ENCODE measurements around the gene C3orf18.

Gene C3orf18

DNA sequence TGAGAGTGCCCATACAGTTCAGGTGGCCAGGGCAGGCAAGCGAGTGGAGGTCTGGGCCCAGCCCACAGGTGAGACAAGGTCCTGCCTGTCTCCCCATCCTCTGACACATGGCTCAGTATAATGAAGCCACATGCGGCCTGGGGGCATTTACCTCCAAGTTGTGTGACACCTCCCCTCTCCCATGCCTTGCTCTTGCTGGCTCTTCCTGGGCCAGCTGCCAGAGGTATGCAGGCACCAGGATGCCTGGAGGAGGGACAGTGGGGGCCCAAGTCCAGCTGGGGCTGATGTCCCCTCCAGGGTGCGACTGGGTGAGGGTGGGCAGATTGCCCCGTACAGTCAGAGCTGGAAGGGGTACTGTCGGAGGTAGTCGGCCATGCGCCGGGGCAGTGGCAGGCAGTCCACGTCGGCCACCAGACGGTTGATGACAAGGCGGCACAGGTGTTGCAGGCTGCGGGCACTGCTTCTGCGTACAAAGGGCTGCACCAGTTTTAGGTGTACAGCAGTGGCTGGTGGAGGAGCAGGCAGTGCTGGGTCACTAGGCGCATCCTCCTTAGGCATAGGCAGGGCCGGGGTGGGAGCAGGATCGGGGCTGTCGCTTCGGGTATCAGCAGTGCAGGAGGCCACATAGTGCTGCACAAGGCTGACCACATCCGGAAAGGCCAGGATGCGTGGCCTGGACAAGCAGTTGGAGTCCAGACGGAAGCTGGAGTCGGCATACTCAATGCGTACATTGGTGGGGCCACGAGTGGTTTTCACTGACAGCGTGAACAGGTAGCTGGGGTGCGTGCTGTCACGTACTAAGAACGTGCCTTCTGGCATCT is 39.9 kb upstream of the C3orf18 start:
- Histone ChIP-seq H3K36me3 (ENCODE audit: insufficient read depth, insufficient read length, low read length) (peaks cover 22% of the 10 kb centered on the region), H3K4me3 (ENCODE audit: insufficient read length, low read depth) (no peak overlapping the region), H3K27me3 (ENCODE audit: insufficient read depth, insufficient read length) (peaks cover 22% of the 10 kb centered on the region), H3K9me3 (ENCODE audit: insufficient read depth, low read length) (no peaks in the 10 kb centered on the region), H3K9ac (ENCODE audit: insufficient read length, low read depth) (no peak overlapping the region), H3K4me1 (ENCODE audit: insufficient read depth, insufficient read length) (peaks cover 12% of the 10 kb centered on the region)
- DNase-seq (ENCODE audit: low read depth, low spot score): no peak
- TF ChIP-seq YY1 (IDR thresholded peaks at IDR 0.05; ENCODE audit: insufficient read depth, insufficient read length) (no peak), SUZ12 (IDR thresholded peaks at IDR 0.05; ENCODE audit: extremely low read depth, insufficient read depth, insufficient read length) (no peak), ZNF274 (IDR thresholded peaks at IDR 0.05; ENCODE audit: low read depth, low read length) (no peak)

DNA sequence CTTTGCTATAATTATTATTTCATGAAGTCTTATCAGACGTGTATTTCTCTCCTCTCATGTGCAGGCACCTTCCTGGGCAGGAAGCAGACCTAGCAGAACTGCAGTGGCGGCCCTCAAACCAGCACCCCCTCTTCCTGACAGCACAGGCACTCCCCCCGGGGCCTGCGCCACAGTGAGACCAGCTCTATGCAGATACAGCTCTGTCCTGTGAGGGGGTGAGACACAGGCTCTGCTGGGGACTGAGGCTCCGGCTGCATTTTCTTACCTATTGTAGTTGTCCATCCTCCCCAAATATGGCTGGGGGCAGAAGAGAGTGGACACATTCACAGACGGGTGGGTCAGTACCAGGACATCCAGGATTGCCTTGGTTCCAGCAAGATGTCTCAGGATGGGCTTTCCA is 39.0 kb upstream of the C3orf18 start:
- H3K4me1 ChIP-seq (ENCODE audit: insufficient read depth, insufficient read length): peaks cover 19% of the 10 kb centered on the region

DNA sequence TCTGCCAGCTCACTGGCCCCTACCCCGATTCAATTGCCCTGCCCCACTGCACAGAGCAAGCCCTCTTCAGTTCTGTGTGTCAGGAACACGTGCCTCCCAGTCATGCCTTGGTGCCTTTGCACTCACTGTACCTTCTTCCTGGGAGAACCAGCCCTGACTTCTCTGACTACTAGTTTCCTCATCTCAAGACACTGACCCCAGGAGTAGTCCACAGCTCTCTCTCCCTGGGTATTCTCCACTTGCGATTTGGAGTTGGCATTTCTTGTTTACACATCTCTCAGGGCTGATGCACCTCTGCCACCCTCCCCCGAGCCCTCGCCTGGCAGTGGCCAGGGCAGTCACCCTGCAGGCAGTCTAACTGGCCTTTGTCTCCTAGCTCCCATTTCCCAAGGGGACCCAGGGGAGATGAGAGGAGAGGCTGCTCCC is 38.4 kb upstream of the C3orf18 start:
- peaks cover 21% of the 10 kb centered on the region for H3K4me1 ChIP-seq (ENCODE audit: insufficient read depth, insufficient read length)
- H3K4me3 ChIP-seq (ENCODE audit: insufficient read length, low read depth): no peak overlapping the region

More for the DNA sequence above, 39.0 kb upstream of the C3orf18 start:
- Histone ChIP-seq H3K9ac (ENCODE audit: insufficient read length, low read depth) (peak overlapping the region; percentile 13), H3K4me3 (ENCODE audit: insufficient read length, low read depth) (no peak overlapping the region), H3K27me3 (ENCODE audit: insufficient read depth, insufficient read length) (peaks cover 17% of the 10 kb centered on the region), H3K9me3 (ENCODE audit: insufficient read depth, low read length) (no peaks in the 10 kb centered on the region), H3K36me3 (ENCODE audit: insufficient read depth, insufficient read length, low read length) (peaks cover 22% of the 10 kb centered on the region)
- DNase-seq (ENCODE audit: low read depth, low spot score): no peak
- TF ChIP-seq SUZ12 (IDR thresholded peaks at IDR 0.05; ENCODE audit: extremely low read depth, insufficient read depth, insufficient read length): no peak
- no peak for TF ChIP-seq YY1 (IDR thresholded peaks at IDR 0.05; ENCODE audit: insufficient read depth, insufficient read length)
- TF ChIP-seq ZNF274 (IDR thresholded peaks at IDR 0.05; ENCODE audit: low read depth, low read length): no peak

DNA sequence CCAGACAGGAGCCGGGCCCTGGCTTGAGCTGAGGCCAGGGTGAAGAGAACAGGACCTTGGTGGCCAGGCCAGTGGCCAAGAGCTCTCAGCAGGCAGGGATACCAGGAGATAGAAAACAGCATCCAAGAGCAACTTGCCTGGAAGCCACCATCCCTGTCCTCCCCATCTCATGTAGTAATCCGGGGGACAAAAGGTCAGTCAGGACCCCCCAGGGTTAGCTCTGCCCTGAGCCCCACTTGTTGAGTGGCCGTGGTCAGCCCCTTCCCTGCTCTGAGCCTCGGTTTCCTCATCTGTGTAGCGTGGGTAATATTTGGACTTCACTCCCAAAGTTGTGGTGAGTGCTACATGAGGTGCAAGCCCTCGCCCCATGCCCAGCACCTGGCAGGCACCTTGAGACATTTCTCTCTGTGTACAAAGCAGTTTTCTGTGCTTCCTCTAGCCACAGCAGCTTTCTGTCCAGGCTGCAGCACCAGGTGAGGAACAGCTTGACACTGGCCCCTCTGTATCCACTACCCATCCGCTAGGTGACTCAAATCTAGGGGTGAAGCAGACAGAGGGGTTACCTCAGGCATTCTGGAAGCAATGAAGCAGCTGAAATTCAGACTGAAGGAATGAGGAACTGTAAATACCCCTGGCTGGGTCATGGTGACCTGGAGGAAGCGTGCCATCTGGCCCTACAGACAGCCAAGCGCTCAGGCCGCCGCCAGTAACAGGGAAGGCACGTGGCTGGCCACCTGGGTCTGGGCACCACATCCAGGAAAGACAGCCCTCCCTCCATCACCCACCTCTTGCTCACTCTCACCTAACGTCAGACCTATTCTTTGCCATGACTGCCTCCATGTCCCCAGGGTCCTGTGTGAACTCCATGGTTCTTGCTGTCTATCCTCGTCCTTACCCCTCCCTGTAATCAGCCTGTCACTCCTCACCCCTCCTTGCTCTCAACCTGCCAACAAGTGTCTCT is 37.4 kb upstream of the C3orf18 start:
- Histone ChIP-seq H3K4me3 (ENCODE audit: insufficient read length, low read depth) (no peak overlapping the region), H3K9me3 (ENCODE audit: insufficient read depth, low read length) (no peaks in the 10 kb centered on the region), H3K36me3 (ENCODE audit: insufficient read depth, insufficient read length, low read length) (peaks cover 19% of the 10 kb centered on the region), H3K4me1 (ENCODE audit: insufficient read depth, insufficient read length) (peaks cover 20% of the 10 kb centered on the region), H3K27me3 (ENCODE audit: insufficient read depth, insufficient read length) (peaks cover 4% of the 10 kb centered on the region), H3K9ac (ENCODE audit: insufficient read length, low read depth) (no peak overlapping the region)
- DNase-seq (ENCODE audit: low read depth, low spot score): no peak
- TF ChIP-seq SUZ12 (IDR thresholded peaks at IDR 0.05; ENCODE audit: extremely low read depth, insufficient read depth, insufficient read length): no peak
- no peak for TF ChIP-seq YY1 (IDR thresholded peaks at IDR 0.05; ENCODE audit: insufficient read depth, insufficient read length)
- TF ChIP-seq ZNF274 (IDR thresholded peaks at IDR 0.05; ENCODE audit: low read depth, low read length): no peak

More for the DNA sequence above, 38.4 kb upstream of the C3orf18 start:
- no peak for DNase-seq (ENCODE audit: low read depth, low spot score)
- no peak for TF ChIP-seq YY1 (IDR thresholded peaks at IDR 0.05; ENCODE audit: insufficient read depth, insufficient read length)
- TF ChIP-seq ZNF274 (IDR thresholded peaks at IDR 0.05; ENCODE audit: low read depth, low read length): no peak
- TF ChIP-seq SUZ12 (IDR thresholded peaks at IDR 0.05; ENCODE audit: extremely low read depth, insufficient read depth, insufficient read length): no peak
- Histone ChIP-seq H3K9ac (ENCODE audit: insufficient read length, low read depth) (no peak overlapping the region), H3K36me3 (ENCODE audit: insufficient read depth, insufficient read length, low read length) (peaks cover 22% of the 10 kb centered on the region), H3K9me3 (ENCODE audit: insufficient read depth, low read length) (no peaks in the 10 kb centered on the region), H3K27me3 (ENCODE audit: insufficient read depth, insufficient read length) (peaks cover 14% of the 10 kb centered on the region)

DNA sequence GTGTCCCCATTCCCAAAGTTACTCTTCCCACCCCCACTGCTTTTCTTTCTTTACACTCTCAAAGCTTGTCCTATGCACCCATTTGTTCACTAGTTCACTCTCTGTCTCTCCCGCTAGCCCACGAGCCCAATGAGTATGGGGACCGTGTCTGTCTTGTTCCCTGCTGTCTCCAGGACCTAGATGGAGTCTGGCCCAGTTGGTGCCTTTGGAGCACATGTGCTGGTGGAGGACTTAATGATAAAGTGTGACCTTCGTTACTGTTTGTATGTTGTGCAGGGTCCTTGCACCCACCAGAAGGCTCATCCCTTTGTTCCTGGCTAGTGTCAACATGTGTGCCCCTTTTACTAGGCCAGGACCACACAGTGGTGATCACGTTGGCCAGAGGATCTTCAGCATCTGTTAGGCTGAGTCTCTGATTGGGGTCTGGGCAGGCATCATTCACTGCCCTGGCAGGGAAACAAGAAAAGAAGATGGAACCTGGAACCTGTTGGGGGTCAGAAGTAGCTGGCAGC is 36.6 kb upstream of the C3orf18 start:
- Histone ChIP-seq H3K9ac (ENCODE audit: insufficient read length, low read depth) (no peak overlapping the region), H3K36me3 (ENCODE audit: insufficient read depth, insufficient read length, low read length) (peaks cover 18% of the 10 kb centered on the region), H3K27me3 (ENCODE audit: insufficient read depth, insufficient read length) (no peaks in the 10 kb centered on the region), H3K9me3 (ENCODE audit: insufficient read depth, low read length) (no peaks in the 10 kb centered on the region), H3K4me1 (ENCODE audit: insufficient read depth, insufficient read length) (peaks cover 20% of the 10 kb centered on the region), H3K4me3 (ENCODE audit: insufficient read length, low read depth) (no peak overlapping the region)
- TF ChIP-seq ZNF274 (IDR thresholded peaks at IDR 0.05; ENCODE audit: low read depth, low read length) (no peak), SUZ12 (IDR thresholded peaks at IDR 0.05; ENCODE audit: extremely low read depth, insufficient read depth, insufficient read length) (no peak), YY1 (IDR thresholded peaks at IDR 0.05; ENCODE audit: insufficient read depth, insufficient read length) (no peak)
- DNase-seq (ENCODE audit: low read depth, low spot score): no peak

DNA sequence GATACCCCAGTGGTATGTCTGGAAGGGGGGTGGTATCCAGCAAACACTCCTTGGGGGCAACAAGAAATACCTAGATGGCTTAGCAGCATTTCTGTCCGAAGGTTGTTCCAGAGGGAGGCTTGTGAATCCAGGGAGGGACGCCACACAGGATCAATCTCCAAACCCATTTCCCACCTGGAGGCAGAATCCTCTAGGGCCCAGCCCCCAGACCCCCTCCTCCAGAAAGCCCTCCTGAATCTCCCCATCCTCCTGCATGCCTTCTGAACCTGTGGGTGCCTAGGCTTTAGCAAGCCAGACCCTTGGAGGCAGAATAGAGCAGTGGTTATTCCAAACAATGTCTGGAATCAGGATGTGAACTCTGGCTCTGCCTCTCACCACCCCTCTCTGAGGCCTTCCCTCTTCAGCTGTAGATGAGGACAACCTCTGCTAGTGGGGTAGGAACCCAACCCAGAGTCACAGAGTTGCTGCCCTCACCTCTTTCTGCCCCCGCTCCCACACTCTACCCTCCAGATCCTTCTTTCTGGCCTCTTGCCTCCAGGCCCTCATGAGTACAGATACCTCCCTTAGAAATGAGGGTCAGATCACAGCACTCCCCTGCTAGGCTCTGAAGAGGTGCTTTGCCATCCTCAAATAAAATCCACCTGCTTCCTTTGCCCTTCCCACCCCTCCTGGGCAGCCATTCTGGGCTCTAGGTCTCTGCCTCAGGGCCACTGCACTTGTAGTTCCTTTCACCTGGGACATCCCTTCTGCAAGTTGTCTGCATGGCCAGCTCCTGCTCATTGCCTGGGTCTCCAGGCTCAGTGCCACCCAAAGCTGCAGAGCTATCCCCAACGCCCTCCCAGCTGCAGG is 35.9 kb upstream of the C3orf18 start:
- no peaks in the 10 kb centered on the region for H3K27me3 ChIP-seq (ENCODE audit: insufficient read depth, insufficient read length)
- H3K9me3 ChIP-seq (ENCODE audit: insufficient read depth, low read length): no peaks in the 10 kb centered on the region
- TF ChIP-seq SUZ12 (IDR thresholded peaks at IDR 0.05; ENCODE audit: extremely low read depth, insufficient read depth, insufficient read length) (no peak), ZNF274 (IDR thresholded peaks at IDR 0.05; ENCODE audit: low read depth, low read length) (no peak), YY1 (IDR thresholded peaks at IDR 0.05; ENCODE audit: insufficient read depth, insufficient read length) (no peak)
- peaks cover 20% of the 10 kb centered on the region for H3K4me1 ChIP-seq (ENCODE audit: insufficient read depth, insufficient read length)
- H3K9ac ChIP-seq (ENCODE audit: insufficient read length, low read depth): no peak overlapping the region
- H3K36me3 ChIP-seq (ENCODE audit: insufficient read depth, insufficient read length, low read length): peaks cover 18% of the 10 kb centered on the region
- DNase-seq (ENCODE audit: low read depth, low spot score): no peak
- no peak overlapping the region for H3K4me3 ChIP-seq (ENCODE audit: insufficient read length, low read depth)

Data from NT2/D1 (cell line).